Tibial nerve (tissue), 3 donors: ENCODE results near the gene GPR32.

Source experiments
- POLR2A ChIP-seq, 2 donors: fragments of 450-650 bp; IDR thresholded peaks; one replicate each; pipeline ENCODE4 v1.6.1; 2017; ENCODE audit warnings: antibody characterized with exemption in 2 of 2, mild to moderate bottlenecking in 2 of 2, moderate library complexity in 2 of 2
- TF ChIP-seq, protein P1 (sequence below), 5 experiments: fragments of 200-600 bp in 3 of 5; fragments of 450-650 bp in 2 of 5; sonication (generic) in 3 of 5; IDR thresholded peaks; one replicate each; pipeline ENCODE4 v1.5.1; 2016 to 2019; ENCODE audit warnings: antibody characterized with exemption in 5 of 5, mild to moderate bottlenecking in 3 of 5, moderate library complexity in 2 of 5

DNA sequence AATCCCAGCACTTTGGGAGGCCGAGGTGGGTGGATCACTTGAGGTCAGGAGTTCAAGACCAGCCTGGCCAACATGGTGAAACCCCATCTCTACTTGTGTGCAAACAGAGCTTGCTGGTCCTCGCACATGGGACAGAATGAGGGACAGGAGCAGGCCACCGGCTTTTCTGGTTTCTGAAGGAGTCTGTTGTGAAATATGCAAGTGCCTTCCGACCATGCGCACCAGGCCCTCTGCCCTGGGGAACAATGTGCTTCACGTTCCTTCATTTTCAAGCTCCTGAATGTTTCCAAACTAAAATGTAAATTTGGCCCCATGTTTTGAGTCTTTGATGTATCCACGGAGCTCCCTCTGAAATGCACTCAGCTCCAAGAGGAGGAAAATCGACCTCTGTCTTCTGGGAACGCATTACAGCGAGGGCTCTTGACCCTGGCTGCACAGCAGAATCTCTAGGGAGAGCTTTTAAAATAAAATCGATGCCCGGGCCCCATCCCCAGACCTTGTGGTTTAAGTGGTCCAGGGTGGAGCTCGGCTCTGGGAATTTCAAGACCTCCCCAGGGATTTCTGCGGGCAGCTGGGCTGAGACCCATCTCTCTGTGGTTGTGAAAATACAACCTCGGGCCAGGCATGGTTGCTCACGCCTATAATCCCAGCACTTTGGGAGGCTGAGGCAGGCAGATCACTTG, 10.6 kb downstream of the GPR32 start:
- TF ChIP-seq POLR2A (IDR thresholded peaks at IDR 0.05), result no peak
- TF ChIP-seq, protein P1, sequence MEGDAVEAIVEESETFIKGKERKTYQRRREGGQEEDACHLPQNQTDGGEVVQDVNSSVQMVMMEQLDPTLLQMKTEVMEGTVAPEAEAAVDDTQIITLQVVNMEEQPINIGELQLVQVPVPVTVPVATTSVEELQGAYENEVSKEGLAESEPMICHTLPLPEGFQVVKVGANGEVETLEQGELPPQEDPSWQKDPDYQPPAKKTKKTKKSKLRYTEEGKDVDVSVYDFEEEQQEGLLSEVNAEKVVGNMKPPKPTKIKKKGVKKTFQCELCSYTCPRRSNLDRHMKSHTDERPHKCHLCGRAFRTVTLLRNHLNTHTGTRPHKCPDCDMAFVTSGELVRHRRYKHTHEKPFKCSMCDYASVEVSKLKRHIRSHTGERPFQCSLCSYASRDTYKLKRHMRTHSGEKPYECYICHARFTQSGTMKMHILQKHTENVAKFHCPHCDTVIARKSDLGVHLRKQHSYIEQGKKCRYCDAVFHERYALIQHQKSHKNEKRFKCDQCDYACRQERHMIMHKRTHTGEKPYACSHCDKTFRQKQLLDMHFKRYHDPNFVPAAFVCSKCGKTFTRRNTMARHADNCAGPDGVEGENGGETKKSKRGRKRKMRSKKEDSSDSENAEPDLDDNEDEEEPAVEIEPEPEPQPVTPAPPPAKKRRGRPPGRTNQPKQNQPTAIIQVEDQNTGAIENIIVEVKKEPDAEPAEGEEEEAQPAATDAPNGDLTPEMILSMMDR (IDR thresholded peaks at IDR 0.05), result no peak
